Nephron (organoid): ENCODE results near the gene SYN1.
"Not testable (repeated sequence)": the region's sequence is repeated elsewhere in the genome, so short reads cannot be mapped to it uniquely, and the experiment has no call there.

Source experiments
- H3K27ac Mint-ChIP-seq, 3 experiments: 2 replicates each; pipeline ENCODE4 v1.8.0; 2020; ENCODE audit warnings: mixed read lengths in 3 of 3, mild to moderate bottlenecking in 2 of 3, moderate library complexity in 1 of 3
- H3K27me3 Mint-ChIP-seq: 2 replicates; pipeline ENCODE4 v1.8.0; 2021; ENCODE audit warnings: low read depth, mild to moderate bottlenecking, moderate library complexity, mixed read lengths
- H3K36me3 Mint-ChIP-seq: 2 replicates; pipeline ENCODE4 v1.8.0; 2020; ENCODE audit warnings: low read depth, mixed read lengths
- H3K4me1 Mint-ChIP-seq: 2 replicates; pipeline ENCODE4 v1.8.0; 2020; ENCODE audit warnings: mixed read lengths
- H3K4me3 Mint-ChIP-seq, 3 experiments: 2 replicates each; pipeline ENCODE4 v1.8.0; 2020; ENCODE audit warnings: mild to moderate bottlenecking in 3 of 3, mixed read lengths in 3 of 3, moderate library complexity in 2 of 3
- H3K9me3 Mint-ChIP-seq: 2 replicates; pipeline ENCODE4 v1.8.0; 2020; ENCODE audit warnings: mixed read lengths
- TF ChIP-seq, protein P1 (sequence below), 3 experiments: fragments of 200-600 bp; sonication (generic); IDR thresholded peaks; one replicate each; pipeline ENCODE4 v1.5.0; 2021; ENCODE audit warnings: antibody characterized with exemption in 3 of 3; ENCODE audit not compliant: unreplicated experiment in 3 of 3

Gene SYN1

DNA sequence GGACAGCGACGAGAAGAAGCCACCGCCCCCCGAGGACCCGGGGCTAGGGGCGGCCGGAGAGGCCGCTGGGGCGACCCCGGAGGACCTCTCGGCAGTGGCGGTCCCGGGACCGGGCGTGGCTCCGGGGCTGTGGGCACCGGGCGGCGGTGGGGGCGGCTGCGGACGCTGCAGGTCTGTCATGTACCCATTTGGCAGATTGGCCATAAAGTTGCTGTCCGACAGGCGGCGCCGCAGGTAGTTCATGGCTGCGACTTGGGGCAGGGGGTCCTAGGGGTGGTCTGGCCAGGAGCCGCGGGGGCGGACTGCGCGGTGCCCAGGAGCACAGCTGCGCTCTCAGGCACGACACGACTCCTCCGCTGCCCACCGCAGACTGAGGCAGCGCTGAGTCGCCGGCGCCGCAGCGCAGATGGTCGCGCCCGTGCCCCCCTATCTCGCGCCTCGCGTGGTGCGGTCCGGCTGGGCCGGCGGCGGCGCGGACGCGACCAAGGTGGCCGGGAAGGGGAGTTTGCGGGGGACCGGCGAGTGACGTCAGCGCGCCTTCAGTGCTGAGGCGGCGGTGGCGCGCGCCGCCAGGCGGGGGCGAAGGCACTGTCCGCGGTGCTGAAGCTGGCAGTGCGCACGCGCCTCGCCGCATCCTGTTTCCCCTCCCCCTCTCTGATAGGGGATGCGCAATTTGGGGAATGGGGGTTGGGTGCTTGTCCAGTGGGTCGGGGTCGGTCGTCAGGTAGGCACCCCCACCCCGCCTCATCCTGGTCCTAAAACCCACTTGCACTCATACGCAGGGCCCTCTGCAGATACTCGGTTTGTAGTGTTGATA lies at the start of gene SYN1:
SYN1 (minus strand) TSS at position 372 of the 817 bp plus-strand sequence; CDS start at position 243, 129 bp downstream.
- Mint-ChIP-seq H3K27me3 (peaks cover 54% of the 10 kb centered on the region), H3K27ac (no peak within 1 kb of the TSS), H3K4me3 (peak within 1 kb of the TSS; percentile 57 to 70 (median 69)), H3K36me3 (no peaks in the 10 kb centered on the region), H3K9me3 (peaks cover 25% of the 10 kb centered on the region), H3K4me1 (no peaks in the 10 kb centered on the region)
- TF ChIP-seq, protein P1, sequence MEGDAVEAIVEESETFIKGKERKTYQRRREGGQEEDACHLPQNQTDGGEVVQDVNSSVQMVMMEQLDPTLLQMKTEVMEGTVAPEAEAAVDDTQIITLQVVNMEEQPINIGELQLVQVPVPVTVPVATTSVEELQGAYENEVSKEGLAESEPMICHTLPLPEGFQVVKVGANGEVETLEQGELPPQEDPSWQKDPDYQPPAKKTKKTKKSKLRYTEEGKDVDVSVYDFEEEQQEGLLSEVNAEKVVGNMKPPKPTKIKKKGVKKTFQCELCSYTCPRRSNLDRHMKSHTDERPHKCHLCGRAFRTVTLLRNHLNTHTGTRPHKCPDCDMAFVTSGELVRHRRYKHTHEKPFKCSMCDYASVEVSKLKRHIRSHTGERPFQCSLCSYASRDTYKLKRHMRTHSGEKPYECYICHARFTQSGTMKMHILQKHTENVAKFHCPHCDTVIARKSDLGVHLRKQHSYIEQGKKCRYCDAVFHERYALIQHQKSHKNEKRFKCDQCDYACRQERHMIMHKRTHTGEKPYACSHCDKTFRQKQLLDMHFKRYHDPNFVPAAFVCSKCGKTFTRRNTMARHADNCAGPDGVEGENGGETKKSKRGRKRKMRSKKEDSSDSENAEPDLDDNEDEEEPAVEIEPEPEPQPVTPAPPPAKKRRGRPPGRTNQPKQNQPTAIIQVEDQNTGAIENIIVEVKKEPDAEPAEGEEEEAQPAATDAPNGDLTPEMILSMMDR (IDR thresholded peaks at IDR 0.05; ENCODE audit: unreplicated experiment in 3 of 3): no peak

DNA sequence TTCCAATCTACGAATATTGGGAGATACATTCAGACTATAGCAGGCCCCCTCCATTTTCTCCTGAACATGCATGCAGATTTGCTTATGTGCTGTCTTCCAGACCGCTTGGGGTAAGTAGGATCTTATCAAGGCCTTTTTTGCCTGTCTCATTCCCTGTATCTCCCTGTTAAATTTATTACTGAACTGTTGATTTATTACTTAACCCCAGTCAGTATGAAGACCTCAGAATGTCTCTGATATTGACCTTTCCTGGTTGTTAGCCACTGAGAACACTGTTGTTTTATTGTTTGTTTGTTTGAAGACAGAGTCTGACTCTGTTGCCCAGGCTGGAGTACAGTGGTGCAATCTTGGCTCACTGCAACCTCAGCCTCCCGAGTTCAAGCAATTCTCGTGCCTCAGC lies 46.1 kb upstream of the SYN1 start:
- H3K36me3 Mint-ChIP-seq, H3K27me3 Mint-ChIP-seq, H3K4me3 Mint-ChIP-seq, H3K27ac Mint-ChIP-seq, H3K9me3 Mint-ChIP-seq, H3K4me1 Mint-ChIP-seq: not testable (repeated sequence)

DNA sequence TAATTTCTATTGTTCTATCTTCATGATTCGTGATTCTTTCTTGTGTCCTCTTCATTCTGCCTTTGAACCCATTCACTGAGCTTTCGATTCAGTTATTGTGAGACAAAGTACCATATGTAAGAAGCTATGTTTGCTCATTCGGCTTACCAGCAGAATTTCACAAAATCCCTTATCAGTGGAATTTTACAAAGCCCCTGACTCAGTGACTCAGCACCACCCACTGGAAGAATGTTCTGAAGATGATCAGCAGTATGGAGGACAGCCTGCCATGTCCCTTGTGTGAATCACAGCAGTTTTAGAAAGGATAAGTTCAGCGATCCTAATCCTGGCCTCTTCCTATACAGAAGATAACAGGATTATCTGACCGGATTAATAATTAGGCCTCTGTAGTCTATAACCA lies 45.1 kb upstream of the SYN1 start:
- Mint-ChIP-seq H3K4me1 (no peaks in the 10 kb centered on the region), H3K9me3 (peaks cover 3% of the 10 kb centered on the region), H3K27ac (no peak overlapping the region), H3K4me3 (no peak overlapping the region), H3K36me3 (no peaks in the 10 kb centered on the region), H3K27me3 (no peaks in the 10 kb centered on the region)
- TF ChIP-seq, protein P1 (IDR thresholded peaks at IDR 0.05; ENCODE audit: unreplicated experiment in 3 of 3): no peak

DNA sequence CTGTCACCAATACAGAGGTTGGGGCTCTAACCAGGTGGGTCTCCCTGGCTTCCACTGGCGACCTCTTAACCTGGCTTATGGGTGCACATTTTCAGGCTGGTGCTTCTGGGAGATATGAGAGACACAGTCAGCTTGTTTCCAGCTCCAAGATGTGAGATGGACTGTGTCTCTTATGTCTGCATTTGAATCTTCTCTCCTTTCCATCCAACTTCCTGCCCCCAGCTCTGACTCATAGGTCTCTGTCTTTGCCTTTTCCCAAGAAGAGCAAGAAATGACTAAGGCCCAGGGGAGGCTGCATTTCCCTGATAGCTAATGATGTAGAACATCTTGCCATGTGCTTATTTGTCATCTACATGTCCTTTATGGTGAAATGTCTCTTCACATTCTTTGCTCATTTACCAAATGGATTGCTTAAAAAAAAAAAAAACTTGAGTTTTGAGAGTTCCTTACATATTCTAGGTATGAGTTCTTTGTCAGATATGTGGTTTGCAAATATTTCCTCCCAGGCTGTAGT lies 42.5 kb upstream of the SYN1 start:
- peaks cover 3% of the 10 kb centered on the region for H3K9me3 Mint-ChIP-seq
- peaks cover 5% of the 10 kb centered on the region for H3K4me1 Mint-ChIP-seq
- no peaks in the 10 kb centered on the region for H3K27me3 Mint-ChIP-seq
- TF ChIP-seq, protein P1 (IDR thresholded peaks at IDR 0.05; ENCODE audit: unreplicated experiment in 3 of 3): no peak
- H3K4me3 Mint-ChIP-seq: no peak overlapping the region
- H3K27ac Mint-ChIP-seq: peak overlapping the region in 1 of 3 experiments; percentile 68
- peaks cover 4% of the 10 kb centered on the region for H3K36me3 Mint-ChIP-seq

DNA sequence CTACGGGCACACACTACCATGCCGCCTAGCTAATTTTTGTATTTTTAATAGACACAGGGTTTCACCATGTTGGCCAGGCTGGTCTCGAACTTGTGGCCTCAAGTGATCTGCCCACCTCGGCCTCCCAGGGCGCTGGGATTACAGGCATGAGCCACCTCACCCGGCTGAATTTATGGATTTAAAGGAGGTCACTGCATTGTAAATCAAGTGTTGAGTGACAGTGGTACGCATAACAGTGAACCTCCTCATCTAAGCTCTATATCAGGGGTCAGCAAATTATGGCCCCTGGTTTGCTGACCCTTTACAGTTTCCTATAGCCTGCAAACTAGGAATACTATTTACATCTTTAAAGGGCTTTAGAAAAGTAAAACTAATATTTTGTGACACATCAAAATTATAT lies 41.9 kb upstream of the SYN1 start:
- Mint-ChIP-seq H3K27ac (no peak overlapping the region), H3K27me3 (no peaks in the 10 kb centered on the region), H3K4me3 (no peak overlapping the region), H3K36me3 (peaks cover 10% of the 10 kb centered on the region), H3K4me1 (peaks cover 5% of the 10 kb centered on the region), H3K9me3 (peaks cover 3% of the 10 kb centered on the region)
- TF ChIP-seq, protein P1 (IDR thresholded peaks at IDR 0.05; ENCODE audit: unreplicated experiment in 3 of 3): no peak

DNA sequence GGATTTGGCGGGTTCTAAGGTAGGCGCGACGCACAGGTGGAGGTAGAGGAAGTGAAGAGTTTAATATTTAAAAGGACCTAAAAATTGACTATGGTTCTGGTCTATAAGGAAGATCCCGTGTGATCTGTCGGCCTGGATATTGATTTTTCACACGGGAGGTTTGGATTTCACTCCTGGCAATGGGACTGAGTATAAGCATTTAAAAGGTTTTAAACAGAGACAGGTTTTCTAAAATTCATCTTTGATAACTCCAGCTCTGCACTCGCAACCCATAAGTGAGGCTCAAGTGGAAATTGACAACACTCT lies 39.7 kb upstream of the SYN1 start:
- Mint-ChIP-seq H3K27me3 (no peaks in the 10 kb centered on the region), H3K9me3 (peaks cover 6% of the 10 kb centered on the region), H3K27ac (peak overlapping the region; percentile 86 to 97 (median 94)), H3K4me1 (peaks cover 5% of the 10 kb centered on the region), H3K4me3 (peak overlapping the region; percentile 83 to 91 (median 85)), H3K36me3 (peaks cover 24% of the 10 kb centered on the region)
- TF ChIP-seq, protein P1 (IDR thresholded peaks at IDR 0.05; ENCODE audit: unreplicated experiment in 3 of 3): no peak
